ENCODE data around the gene TFEB. TPM values are rescaled to one million over a fixed set of nuclear protein-coding genes. Genes with fewer than 3 reads are reported as not detected.

The TFEB gene
- polyA plus RNA-seq, 4 donors: 11.5 to 153 (median 27.1) TPM

DNA sequence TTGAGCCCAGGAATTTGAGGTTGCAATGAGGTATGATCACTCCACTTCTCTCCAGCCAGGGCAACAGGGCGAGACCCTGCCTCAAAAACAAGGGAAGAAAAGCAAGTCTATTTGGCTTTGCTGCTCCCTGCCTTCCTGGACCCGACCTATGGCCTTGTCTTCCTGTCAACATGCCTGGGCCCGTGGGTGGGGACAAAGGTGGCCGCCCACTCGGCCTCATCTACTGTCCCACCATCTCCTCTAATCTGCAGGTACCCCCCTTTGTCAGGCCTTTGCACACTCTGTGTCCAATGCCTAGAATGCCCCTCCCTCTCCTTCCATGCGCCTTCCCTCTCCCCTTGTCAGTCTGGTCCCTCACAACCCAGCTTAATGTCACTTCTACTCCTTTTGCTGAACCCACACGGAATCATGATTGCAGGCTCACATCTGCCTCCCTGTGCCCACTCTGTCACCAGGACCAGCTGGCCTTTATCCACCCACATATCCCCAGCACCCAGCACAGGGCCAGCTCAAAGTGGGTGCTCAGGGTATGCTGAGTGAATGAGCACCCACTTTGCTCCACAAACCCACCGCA is 56.8 kb downstream of the TFEB start:
- Histone ChIP-seq H3K4me3 (ENCODE audit: low read depth in 1 of 3, low read length in 3 of 3) (no peak overlapping the region), H3K27ac (ENCODE audit: low read depth in 1 of 3, low read length in 2 of 3) (no peak overlapping the region), H3K9me3 (ENCODE audit: control insufficient read depth in 2 of 2, insufficient read depth in 1 of 2, low read depth in 1 of 2, low read length in 1 of 2) (no peaks in the 10 kb centered on the region), H3K4me1 (ENCODE audit: control insufficient read depth in 3 of 3, insufficient read depth in 2 of 3, low read depth in 1 of 3, low read length in 2 of 3) (peaks cover 0 to 16% (median 2%) of the 10 kb centered on the region in 3 donors), H3K36me3 (ENCODE audit: control insufficient read depth in 3 of 3, insufficient read depth in 2 of 3, low read depth in 1 of 3, low read length in 3 of 3) (no peaks in the 10 kb centered on the region), H3K27me3 (ENCODE audit: control insufficient read depth in 3 of 3, insufficient read depth in 3 of 3, low read length in 3 of 3) (peaks cover 0 to 2% (median 0%) of the 10 kb centered on the region in 3 donors)
- no peak for FAIRE-seq
- DNase-seq: no peak
- 56 to 73% (median 72%) methylated on average over 8 of the region's 8 CpGs for WGBS, 3 donors

DNA sequence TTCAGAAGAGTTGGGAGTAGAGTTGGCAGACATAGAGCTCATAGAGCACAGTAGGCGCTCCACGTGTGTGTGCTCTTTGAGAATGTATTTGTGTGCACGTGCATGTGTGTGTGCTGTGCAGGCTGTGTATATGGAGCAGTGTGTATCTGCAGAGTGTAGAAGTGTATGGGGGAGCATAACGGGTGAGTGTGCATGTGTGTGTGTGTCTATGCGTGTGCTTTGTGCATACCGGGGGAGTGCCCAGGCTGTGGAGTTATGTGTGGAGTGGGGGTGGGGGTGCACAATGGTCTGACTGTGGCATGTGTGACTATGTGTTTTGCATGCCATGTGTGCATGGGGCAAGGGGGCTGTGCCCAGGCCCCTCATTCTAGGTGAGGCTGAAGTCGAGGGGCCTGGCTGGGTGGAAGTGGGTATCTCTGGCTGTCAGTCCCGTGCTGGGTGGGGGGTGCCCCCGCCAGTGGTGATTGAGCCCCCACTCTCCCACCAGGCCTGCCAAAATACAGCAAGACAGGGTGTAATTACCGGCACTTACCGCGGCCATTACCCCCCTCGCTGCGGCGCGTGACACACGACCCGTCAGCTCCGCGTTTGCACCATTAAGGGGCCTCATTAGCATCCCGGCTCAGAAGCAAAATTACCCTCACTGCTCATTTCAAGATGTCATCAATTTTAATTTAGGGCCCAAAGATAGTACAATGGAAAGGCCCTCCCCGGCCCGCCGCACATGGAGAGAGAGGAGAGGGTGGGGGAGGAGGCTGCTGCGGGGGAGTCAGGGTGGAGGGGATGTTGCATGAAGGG is 58.1 kb downstream of the TFEB start:
- DNase-seq (no peak), FAIRE-seq (no peak)
- H3K27me3 ChIP-seq (ENCODE audit: control insufficient read depth in 3 of 3, insufficient read depth in 3 of 3, low read length in 3 of 3): peaks cover 0 to 2% (median 0%) of the 10 kb centered on the region in 3 donors
- no peaks in the 10 kb centered on the region for H3K36me3 ChIP-seq (ENCODE audit: control insufficient read depth in 3 of 3, insufficient read depth in 2 of 3, low read depth in 1 of 3, low read length in 3 of 3)
- no peaks in the 10 kb centered on the region for H3K9me3 ChIP-seq (ENCODE audit: control insufficient read depth in 2 of 2, insufficient read depth in 1 of 2, low read depth in 1 of 2, low read length in 1 of 2)
- WGBS, 3 donors: 82 to 88% (median 87%) methylated on average over 25 of the region's 25 CpGs
- peaks cover 0 to 5% (median 0%) of the 10 kb centered on the region in 3 donors for H3K4me1 ChIP-seq (ENCODE audit: control insufficient read depth in 3 of 3, insufficient read depth in 2 of 3, low read depth in 1 of 3, low read length in 2 of 3)
- H3K4me3 ChIP-seq (ENCODE audit: low read depth in 1 of 3, low read length in 3 of 3): no peak overlapping the region
- no peak overlapping the region for H3K27ac ChIP-seq (ENCODE audit: low read depth in 1 of 3, low read length in 2 of 3)

DNA sequence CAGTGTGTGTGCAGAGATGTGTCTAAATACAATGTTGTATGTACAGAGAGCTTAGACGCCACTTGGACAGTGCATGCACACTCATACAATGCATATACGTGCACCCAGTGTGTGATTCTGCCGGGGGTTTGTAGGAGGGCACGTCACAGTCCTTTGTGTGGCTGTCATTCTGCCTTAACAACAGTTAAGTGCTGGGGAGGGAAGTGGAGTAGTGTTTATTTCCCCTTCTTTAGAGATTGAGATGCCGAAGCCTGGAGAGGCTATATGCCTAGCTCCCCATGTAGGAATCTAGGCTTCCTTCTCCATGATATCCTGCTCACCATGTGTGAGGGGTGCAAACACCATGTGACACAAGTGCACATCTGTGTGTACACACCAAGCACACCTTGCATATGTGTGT is 59.0 kb downstream of the TFEB start:
- Histone ChIP-seq H3K4me3 (ENCODE audit: low read depth in 1 of 3, low read length in 3 of 3) (no peak overlapping the region), H3K27ac (ENCODE audit: low read depth in 1 of 3, low read length in 2 of 3) (no peak overlapping the region), H3K27me3 (ENCODE audit: control insufficient read depth in 3 of 3, insufficient read depth in 3 of 3, low read length in 3 of 3) (peaks cover 0 to 2% (median 0%) of the 10 kb centered on the region in 3 donors), H3K4me1 (ENCODE audit: control insufficient read depth in 3 of 3, insufficient read depth in 2 of 3, low read depth in 1 of 3, low read length in 2 of 3) (no peaks in the 10 kb centered on the region), H3K9me3 (ENCODE audit: control insufficient read depth in 2 of 2, insufficient read depth in 1 of 2, low read depth in 1 of 2, low read length in 1 of 2) (no peaks in the 10 kb centered on the region), H3K36me3 (ENCODE audit: control insufficient read depth in 3 of 3, insufficient read depth in 2 of 3, low read depth in 1 of 3, low read length in 3 of 3) (no peaks in the 10 kb centered on the region)
- WGBS, 3 donors: 81 to 90% (median 83%) methylated on average over 5 of the region's 5 CpGs
- FAIRE-seq (no peak), DNase-seq (no peak)

DNA sequence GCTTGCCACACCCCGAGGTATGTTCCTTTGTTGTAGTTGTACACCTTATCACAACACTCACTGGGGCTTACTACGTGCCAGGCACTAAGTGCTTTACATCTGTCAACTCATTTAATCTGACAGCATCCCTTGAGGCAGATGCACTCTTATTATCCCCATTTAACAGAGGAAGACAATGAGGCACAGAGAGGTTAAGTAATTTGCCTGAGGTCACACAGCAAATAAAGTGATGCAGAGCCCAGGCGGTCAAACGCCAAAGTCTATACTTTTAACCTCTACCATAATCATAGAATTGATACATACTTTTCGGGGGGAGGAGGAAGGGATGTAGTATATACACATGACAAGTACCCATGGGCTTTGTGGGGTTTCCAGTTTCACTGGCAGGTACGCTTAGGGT is 59.4 kb downstream of the TFEB start:
- H3K27me3 ChIP-seq (ENCODE audit: control insufficient read depth in 3 of 3, insufficient read depth in 3 of 3, low read length in 3 of 3): peaks cover 0 to 2% (median 0%) of the 10 kb centered on the region in 3 donors
- H3K36me3 ChIP-seq (ENCODE audit: control insufficient read depth in 3 of 3, insufficient read depth in 2 of 3, low read depth in 1 of 3, low read length in 3 of 3): no peaks in the 10 kb centered on the region
- H3K4me1 ChIP-seq (ENCODE audit: control insufficient read depth in 3 of 3, insufficient read depth in 2 of 3, low read depth in 1 of 3, low read length in 2 of 3): no peaks in the 10 kb centered on the region
- H3K4me3 ChIP-seq (ENCODE audit: low read depth in 1 of 3, low read length in 3 of 3): no peak overlapping the region
- H3K9me3 ChIP-seq (ENCODE audit: control insufficient read depth in 2 of 2, insufficient read depth in 1 of 2, low read depth in 1 of 2, low read length in 1 of 2): no peaks in the 10 kb centered on the region
- FAIRE-seq: no peak
- WGBS, 3 donors: 72 to 83% (median 75%) methylated on average over 6 of the region's 6 CpGs
- no peak overlapping the region for H3K27ac ChIP-seq (ENCODE audit: low read depth in 1 of 3, low read length in 2 of 3)
- no peak for DNase-seq

DNA sequence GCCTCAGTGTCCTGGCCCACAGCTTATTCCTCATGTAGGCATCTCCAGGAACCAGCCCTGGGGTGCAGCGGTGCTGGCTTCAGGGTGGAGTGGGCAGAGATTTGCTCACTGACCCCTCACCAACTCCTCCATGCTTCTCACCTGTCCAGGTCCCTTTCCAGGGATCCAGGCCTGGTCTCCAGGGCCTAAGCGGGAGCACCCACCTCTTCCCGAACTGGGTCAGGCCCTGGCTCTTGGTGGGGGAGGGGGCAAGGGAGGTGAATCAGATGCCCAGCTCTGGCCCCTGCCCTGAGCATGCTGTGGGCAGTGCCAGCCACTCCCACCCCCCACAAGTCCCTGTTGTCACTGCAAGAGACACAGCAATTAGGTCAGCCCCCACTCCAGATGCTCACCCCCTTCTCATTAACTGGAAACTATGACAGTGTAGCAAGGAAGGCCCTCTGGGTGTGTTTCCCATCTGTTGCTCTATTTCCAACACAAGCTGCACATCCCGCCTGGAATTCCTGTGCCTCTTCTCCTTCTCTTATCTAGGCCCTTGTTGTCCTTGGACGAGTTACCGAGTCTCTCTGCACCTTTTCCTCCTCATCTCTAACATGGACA is 60.1 kb downstream of the TFEB start:
- Histone ChIP-seq H3K27me3 (ENCODE audit: control insufficient read depth in 3 of 3, insufficient read depth in 3 of 3, low read length in 3 of 3) (peaks cover 0 to 2% (median 0%) of the 10 kb centered on the region in 3 donors), H3K36me3 (ENCODE audit: control insufficient read depth in 3 of 3, insufficient read depth in 2 of 3, low read depth in 1 of 3, low read length in 3 of 3) (no peaks in the 10 kb centered on the region), H3K4me1 (ENCODE audit: control insufficient read depth in 3 of 3, insufficient read depth in 2 of 3, low read depth in 1 of 3, low read length in 2 of 3) (no peaks in the 10 kb centered on the region), H3K9me3 (ENCODE audit: control insufficient read depth in 2 of 2, insufficient read depth in 1 of 2, low read depth in 1 of 2, low read length in 1 of 2) (no peaks in the 10 kb centered on the region), H3K27ac (ENCODE audit: low read depth in 1 of 3, low read length in 2 of 3) (no peak overlapping the region), H3K4me3 (ENCODE audit: low read depth in 1 of 3, low read length in 3 of 3) (no peak overlapping the region)
- DNase-seq (no peak), FAIRE-seq (no peak)
- 74 to 91% (median 77%) methylated on average over 6 of the region's 6 CpGs for WGBS, 3 donors

DNA sequence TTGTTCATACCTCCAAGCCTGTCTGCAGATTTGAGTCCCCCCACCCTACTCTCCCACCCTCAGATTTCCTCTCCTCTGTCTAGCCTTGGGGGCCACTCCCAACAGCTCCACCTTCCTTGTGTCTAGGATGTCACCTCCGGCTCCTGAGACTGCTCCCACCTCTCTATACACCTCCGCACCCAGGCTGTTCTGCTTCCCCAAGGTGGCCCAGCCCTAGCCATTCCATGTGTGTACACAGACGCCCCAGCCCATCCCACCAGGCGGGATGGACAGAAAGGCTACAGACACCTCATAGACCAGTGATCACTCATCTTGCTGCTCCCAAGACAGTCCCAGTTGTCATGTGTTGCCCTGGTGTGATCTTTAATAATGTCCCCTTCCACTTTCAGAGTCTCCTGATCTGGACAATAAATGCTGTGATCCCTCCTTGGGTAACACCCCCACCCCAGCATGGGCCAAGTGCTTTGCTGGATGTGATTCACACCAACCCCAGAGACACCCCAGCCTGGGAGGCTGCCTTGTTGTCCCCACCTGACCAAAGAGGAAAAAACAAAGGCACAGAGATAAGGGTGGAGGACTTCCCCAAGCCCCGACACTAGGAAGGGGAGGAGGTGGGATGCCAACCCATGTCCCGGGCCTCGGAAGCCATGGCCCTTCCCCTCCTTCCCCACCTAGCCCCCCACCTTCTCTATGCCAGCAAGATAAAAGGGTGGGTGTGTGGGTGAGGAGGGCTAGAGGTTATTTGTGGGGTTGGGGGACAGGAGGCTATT is 61.0 kb downstream of the TFEB start:
- DNase-seq (no peak), FAIRE-seq (no peak)
- H3K4me1 ChIP-seq (ENCODE audit: control insufficient read depth in 3 of 3, insufficient read depth in 2 of 3, low read depth in 1 of 3, low read length in 2 of 3): no peaks in the 10 kb centered on the region
- no peak overlapping the region for H3K27ac ChIP-seq (ENCODE audit: low read depth in 1 of 3, low read length in 2 of 3)
- H3K4me3 ChIP-seq (ENCODE audit: low read depth in 1 of 3, low read length in 3 of 3): no peak overlapping the region
- no peaks in the 10 kb centered on the region for H3K9me3 ChIP-seq (ENCODE audit: control insufficient read depth in 2 of 2, insufficient read depth in 1 of 2, low read depth in 1 of 2, low read length in 1 of 2)
- WGBS, 3 donors: 73 to 83% (median 75%) methylated on average over 7 of the region's 7 CpGs
- no peaks in the 10 kb centered on the region for H3K36me3 ChIP-seq (ENCODE audit: control insufficient read depth in 3 of 3, insufficient read depth in 2 of 3, low read depth in 1 of 3, low read length in 3 of 3)
- peaks cover 0 to 2% (median 0%) of the 10 kb centered on the region in 3 donors for H3K27me3 ChIP-seq (ENCODE audit: control insufficient read depth in 3 of 3, insufficient read depth in 3 of 3, low read length in 3 of 3)

DNA sequence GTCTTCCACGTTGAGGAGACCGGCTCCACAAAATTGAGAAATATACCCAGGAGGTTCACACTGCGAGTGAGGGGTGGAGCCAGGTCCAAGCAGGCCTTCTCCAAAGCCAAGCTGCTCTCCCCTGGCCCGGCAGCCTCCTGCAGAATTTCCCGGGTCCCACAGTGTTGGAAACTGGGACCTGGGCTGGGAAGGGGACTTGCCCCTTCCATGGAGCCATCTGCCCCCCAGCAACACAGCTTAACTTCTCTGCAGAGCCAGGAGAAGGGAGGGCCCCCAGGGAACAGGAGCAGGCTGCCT is 61.8 kb downstream of the TFEB start:
- H3K36me3 ChIP-seq (ENCODE audit: control insufficient read depth in 3 of 3, insufficient read depth in 2 of 3, low read depth in 1 of 3, low read length in 3 of 3): no peaks in the 10 kb centered on the region
- FAIRE-seq: no peak
- H3K4me3 ChIP-seq (ENCODE audit: low read depth in 1 of 3, low read length in 3 of 3): no peak overlapping the region
- 80 to 84% (median 82%) methylated on average over 5 of the region's 5 CpGs for WGBS, 3 donors
- no peaks in the 10 kb centered on the region for H3K9me3 ChIP-seq (ENCODE audit: control insufficient read depth in 2 of 2, insufficient read depth in 1 of 2, low read depth in 1 of 2, low read length in 1 of 2)
- no peaks in the 10 kb centered on the region for H3K4me1 ChIP-seq (ENCODE audit: control insufficient read depth in 3 of 3, insufficient read depth in 2 of 3, low read depth in 1 of 3, low read length in 2 of 3)
- H3K27me3 ChIP-seq (ENCODE audit: control insufficient read depth in 3 of 3, insufficient read depth in 3 of 3, low read length in 3 of 3): peaks cover 0 to 2% (median 0%) of the 10 kb centered on the region in 3 donors
- DNase-seq: no peak
- H3K27ac ChIP-seq (ENCODE audit: low read depth in 1 of 3, low read length in 2 of 3): no peak overlapping the region
